GM12874 (cell line): ENCODE results near the gene PSMD2.

ENCODE experiments used
- CTCF ChIP-seq: IDR thresholded peaks from 2 replicates; pipeline ENCODE4 v1.5.1; 2011; ENCODE audit warnings: low read depth, mild to moderate bottlenecking, control low read depth, low read length, moderate library complexity; ENCODE audit not compliant: insufficient read depth

The PSMD2 gene

GRCh38 chr3:184314700-184315542 is 15.9 kb downstream of the PSMD2 start:
- TF ChIP-seq CTCF, result no peak

- no peak for TF ChIP-seq CTCF
Measured at GRCh38 chr3:184315543-184315867, 16.5 kb downstream of the PSMD2 start.

- TF ChIP-seq CTCF, result no peak
Measured at GRCh38 chr3:184315871-184316661, 17.0 kb downstream of the PSMD2 start.

- no peak for TF ChIP-seq CTCF
Measured at GRCh38 chr3:184316792-184317191, 17.8 kb downstream of the PSMD2 start.

GRCh38 chr3:184317201-184317600 is 18.2 kb downstream of the PSMD2 start:
- no peak for TF ChIP-seq CTCF

GRCh38 chr3:184320104-184320445 is 21.0 kb downstream of the PSMD2 start:
- no peak for TF ChIP-seq CTCF

GRCh38 chr3:184321666-184322065 is 22.6 kb downstream of the PSMD2 start:
- no peak for TF ChIP-seq CTCF
